Left ventricle myocardium superior (tissue), 1 donor: ENCODE results near the gene KIF18B. TPM values are rescaled to one million over a fixed set of nuclear protein-coding genes. Genes with fewer than 3 reads are reported as not detected.

Experiments used
- ATAC-seq: fragments of 200-7000 bp; cut with Tn5 transposase; one replicate; pipeline ENCODE4 v1.9.1; 2020; ENCODE audit warnings: mild to moderate bottlenecking, moderate library complexity
- DNase-seq: peaks from one replicate; pipeline ENCODE4 v3.0.0-alpha.2; 2020
- intact Hi-C: fragments of 100-400 bp; cut with micrococcal nuclease; formaldehyde crosslinking; loops from one replicate; pipeline ENCODE4 v1.11.0; 2022
- total RNA-seq: library from RNA; stranded (reverse); fragmentation: NEBNext Ultra II Directional; extraction: Animal tissue kit (Norgen Biotek cat#: 25700); gene quantifications from one replicate; pipeline ENCODE4 v1.2.1, GENCODE V29; 2021
- donor health status: DM: no; HTN: yes; CAD: no; lungs with severe emphysema.

Gene KIF18B
- total RNA-seq, 1 donor from 2014 or later: 3.2 TPM

- DNase-seq (no peak), ATAC-seq (no peak)
- intact Hi-C loops: loop anchor here (5.0 kb wide), 1 partner anchor 99 kb away; no protein-coding TSS in a partner anchor
Measured at GRCh38 chr17:44922746-44923470, 24.7 kb downstream of the KIF18B start.

DNA sequence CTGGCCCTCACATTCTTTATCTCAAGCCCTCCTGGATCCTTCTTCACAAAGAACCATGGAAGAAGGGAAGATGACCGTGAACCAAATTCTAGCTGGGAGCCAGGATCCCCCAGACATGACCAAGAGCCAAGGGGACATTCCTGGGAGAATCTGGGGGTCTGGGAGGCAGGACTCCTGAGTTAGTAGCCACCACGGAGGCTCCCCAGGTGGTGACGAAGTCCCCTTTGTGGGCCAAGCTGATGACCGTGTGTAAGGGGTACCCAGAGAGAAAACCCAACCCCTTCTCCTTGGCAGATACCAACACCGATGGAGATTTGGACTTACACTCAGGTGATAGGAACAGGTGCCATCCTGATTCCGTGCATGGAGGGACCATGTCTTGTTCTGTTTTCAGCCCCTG is 25.4 kb downstream of the KIF18B start:
- DNase-seq: no peak
- no peak for ATAC-seq
- intact Hi-C loops: loop anchor here (5.0 kb wide), 1 partner anchor 100 kb away; no protein-coding TSS in a partner anchor

GRCh38 chr17:44921122-44921882 is 26.3 kb downstream of the KIF18B start:
- DNase-seq (peak; percentile 69), ATAC-seq (peak; percentile 78)
- intact Hi-C loops: loop anchor here (5.0 kb wide), 1 partner anchor 101 kb away; no protein-coding TSS in a partner anchor

DNA sequence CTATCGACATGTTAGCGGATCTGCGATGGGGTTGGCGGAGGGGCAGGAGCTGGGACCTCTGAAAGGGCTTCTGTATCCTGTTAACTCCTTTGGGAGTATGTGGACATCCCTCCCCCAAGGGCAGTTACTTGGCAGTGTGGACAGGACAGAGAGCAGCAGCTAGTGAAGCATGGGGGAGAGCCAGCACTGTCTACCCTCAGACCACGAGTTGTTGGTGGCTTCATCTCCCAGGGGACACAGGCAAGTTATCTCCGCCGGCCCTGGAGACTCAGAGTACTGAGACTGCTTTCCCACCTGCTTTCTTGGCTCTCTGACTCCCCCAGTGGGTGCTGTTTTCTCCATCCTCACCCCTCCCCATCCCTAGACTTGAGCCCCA is 27.0 kb downstream of the KIF18B start:
- intact Hi-C loops: loop anchor here (5.0 kb wide), 1 partner anchor 102 kb away; no protein-coding TSS in a partner anchor
- DNase-seq: no peak
- ATAC-seq: peak; percentile 27

DNA sequence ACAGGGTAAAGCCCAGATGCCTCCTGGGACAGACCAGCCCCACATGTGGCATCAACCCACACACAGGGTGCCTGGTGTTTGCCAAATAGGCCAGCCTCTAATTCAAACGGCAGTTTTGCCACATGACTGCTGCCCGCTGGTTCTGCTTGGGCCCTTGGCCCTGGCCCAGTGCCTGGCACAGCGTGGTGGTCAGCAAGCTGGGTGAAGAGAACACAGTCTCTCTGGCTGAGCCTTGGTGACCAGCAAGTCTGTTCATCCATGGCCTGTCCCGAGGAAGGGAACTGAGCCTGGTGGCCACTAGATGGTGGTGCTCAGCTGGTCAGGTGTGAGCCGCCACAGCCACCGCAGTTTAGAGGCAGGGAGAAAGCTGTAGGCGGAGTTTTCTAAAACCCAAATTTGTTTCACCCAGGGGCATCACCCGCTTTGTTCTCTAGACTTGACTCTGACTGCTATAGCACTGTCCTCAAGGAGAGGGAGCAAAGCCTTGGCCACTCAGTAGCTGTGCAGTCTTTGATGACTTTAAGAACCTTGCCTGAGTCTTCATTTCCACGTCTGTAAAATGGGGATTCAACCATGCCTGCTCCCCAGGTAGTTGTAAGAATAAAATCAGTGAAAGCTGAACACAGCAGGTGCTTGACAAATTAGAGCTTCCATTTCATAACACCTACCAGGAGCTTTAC is 27.5 kb downstream of the KIF18B start:
- DNase-seq (peak; percentile 86), ATAC-seq (peak; percentile 81)
- intact Hi-C loops: loop anchor here (5.0 to 10.0 kb wide), 2 partner anchors 102 to 175 kb away; no protein-coding TSS in a partner anchor

DNA sequence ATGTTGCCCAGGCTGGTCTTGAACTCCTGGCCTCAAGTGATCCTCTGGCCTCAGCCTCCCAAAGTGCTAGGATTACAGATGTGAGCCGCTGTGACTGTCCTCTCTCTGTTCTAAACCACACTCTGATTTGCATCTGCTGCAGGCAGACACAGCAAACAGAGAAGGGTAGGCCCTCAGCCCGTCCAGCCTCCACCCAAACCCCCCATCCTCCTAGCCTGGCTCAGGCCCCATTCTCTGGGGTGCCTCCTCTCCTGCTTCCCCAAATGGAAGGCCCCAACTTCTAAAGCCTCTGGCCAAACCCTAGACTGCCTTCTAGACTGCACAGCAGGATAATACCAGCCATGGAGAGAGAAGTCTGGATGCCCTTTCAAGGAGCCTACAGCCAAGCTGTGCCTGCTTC is 28.2 kb downstream of the KIF18B start:
- intact Hi-C loops: loop anchor here (10.0 kb wide), 1 partner anchor 175 kb away; no protein-coding TSS in a partner anchor
- no peak for DNase-seq
- ATAC-seq: no peak

DNA sequence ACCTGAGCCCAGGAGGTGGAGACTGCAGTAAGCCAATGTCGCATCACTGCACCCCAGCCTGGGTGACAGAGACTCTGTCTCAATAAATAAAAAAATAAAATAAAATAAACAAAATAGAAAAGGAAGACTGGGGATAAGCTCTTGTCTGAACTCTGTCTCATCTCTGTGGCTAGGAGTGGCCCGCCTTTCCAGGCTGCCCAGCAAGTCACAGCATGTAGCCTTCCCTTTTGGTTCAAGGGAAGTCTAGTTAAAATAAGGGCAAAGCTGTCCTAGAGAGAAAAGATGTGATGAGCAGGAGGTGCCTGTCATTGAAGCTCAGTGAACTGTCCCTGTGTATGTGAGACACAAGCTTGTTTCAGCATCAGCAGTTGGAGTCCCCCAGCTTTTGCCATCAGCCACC is 29.6 kb downstream of the KIF18B start:
- intact Hi-C loops: loop anchor here (10.0 kb wide), 1 partner anchor 177 kb away; no protein-coding TSS in a partner anchor
- no peak for DNase-seq
- no peak for ATAC-seq

DNA sequence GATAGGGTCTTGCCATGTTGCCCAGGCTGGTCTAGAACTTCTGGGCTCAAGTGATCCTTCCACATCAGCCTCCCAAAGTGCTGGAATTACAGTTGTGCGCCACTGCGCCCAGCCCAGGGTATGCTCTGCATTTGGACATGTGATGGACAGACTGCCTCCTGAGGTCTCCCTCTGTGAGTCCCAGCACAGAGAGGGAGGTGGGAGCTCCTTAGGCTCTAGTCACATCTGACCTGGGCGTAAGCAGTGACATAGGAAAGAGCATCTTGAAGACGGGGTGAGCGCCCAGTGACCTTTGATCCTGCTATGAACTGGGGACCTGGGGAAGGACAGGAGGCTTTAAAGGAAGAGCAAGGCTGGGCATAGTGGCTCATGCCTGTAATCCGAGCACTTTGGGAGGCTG is 30.1 kb downstream of the KIF18B start:
- intact Hi-C loops: loop anchor here (10.0 kb wide), 1 partner anchor 177 kb away; no protein-coding TSS in a partner anchor
- DNase-seq: no peak

GRCh38 chr17:44916781-44917241 is 30.8 kb downstream of the KIF18B start:
- ATAC-seq (peak; percentile 68), DNase-seq (peak; percentile 88)
- intact Hi-C loops: loop anchor here (10.0 kb wide), 1 partner anchor 178 kb away; no protein-coding TSS in a partner anchor

More for the DNA sequence above, 30.1 kb downstream of the KIF18B start:
- no peak for ATAC-seq

- intact Hi-C loops: loop anchor here (10.0 kb wide), 1 partner anchor 179 kb away; no protein-coding TSS in a partner anchor
- ATAC-seq: no peak
- DNase-seq: no peak
Measured at GRCh38 chr17:44915862-44916780, 31.5 kb downstream of the KIF18B start.

GRCh38 chr17:44915321-44915726 is 32.2 kb downstream of the KIF18B start, which contains the start of gene GFAP:
TSS of gene GFAP (minus strand) at chr17:44915500. CDS start at chr17:44915486, 14 bp downstream.
- ATAC-seq: no peak
- no peak for DNase-seq
- intact Hi-C loops: loop anchor here (10.0 kb wide), 1 partner anchor 179 kb away; no protein-coding TSS in a partner anchor

GRCh38 chr17:44914698-44915271 is 32.8 kb downstream of the KIF18B start:
- intact Hi-C loops: loop anchor here (10.0 kb wide), 1 partner anchor 180 kb away; no protein-coding TSS in a partner anchor

GRCh38 chr17:44914148-44914547 is 33.4 kb downstream of the KIF18B start:
- ATAC-seq: no peak
- intact Hi-C loops: loop anchor here (10.0 kb wide), 1 partner anchor 181 kb away; no protein-coding TSS in a partner anchor
- DNase-seq: no peak

More at GRCh38 chr17:44914698-44915271, 32.8 kb downstream of the KIF18B start:
- no peak for ATAC-seq
- DNase-seq: no peak

- intact Hi-C loops: loop anchor here (10.0 kb wide), 1 partner anchor 181 kb away; no protein-coding TSS in a partner anchor
- ATAC-seq (no peak), DNase-seq (no peak)
Measured at GRCh38 chr17:44913676-44914075, 33.9 kb downstream of the KIF18B start.

DNA sequence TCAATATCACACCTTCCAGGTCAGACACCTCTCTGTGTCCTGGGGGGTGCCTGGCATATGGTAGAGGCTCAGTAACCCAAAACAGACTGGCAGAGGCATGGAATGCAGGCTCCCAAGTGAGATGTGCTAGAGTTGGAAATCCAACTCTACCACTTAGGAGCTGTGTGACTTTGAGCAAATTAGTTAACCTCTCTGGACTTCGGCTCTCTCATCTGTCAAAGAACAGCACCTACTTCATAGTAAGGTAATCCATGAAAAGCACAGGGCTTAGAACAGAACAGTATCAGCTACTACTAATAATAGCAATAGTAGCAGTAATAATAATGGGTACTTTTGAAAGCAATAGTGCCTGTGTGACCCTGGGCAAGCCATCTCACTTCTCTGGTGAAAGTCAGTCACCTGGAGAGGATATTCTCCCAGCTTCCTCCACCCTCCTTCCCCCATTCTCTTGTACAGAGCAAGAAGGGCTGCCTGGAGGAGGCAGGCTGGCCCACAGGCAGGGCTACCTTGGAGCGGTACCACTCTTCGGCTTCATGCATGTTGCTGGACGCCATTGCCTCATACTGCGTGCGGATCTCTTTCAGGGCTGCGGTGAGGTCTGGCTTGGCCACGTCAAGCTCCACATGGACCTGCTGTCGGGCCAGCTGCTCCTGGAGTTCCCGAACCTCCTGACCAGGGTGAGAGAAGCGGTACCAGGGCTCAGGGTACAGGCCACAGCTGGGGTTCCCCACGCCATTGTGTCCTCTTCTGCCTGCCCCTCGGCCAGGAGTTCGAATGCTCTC is 34.6 kb downstream of the KIF18B start:
- intact Hi-C loops: loop anchor here (10.0 kb wide), 1 partner anchor 182 kb away; no protein-coding TSS in a partner anchor
- ATAC-seq: no peak
- no peak for DNase-seq
